ENCODE measurements around the gene SRSF7.

DNA sequence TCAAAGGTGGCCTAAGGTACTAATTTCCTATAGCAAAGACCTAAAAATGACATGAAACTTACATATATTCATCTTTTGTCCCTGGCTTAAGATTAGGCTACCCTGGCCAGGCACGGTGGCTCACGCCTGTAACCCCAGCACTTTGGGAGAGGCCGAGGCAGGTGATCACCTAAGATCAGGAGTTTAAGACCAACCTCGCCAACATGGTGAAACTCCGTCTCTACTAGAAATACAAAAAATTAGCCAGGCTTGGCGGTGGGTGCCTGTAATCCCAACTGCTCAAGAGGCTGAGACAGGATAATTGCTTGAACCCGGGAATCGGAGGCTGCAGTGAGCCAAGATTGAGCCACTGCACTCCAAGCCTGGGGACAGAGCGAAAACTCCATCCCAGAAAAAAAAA lies 5.9 kb downstream of the SRSF7 start:
- TF ChIP-seq, protein P1, sequence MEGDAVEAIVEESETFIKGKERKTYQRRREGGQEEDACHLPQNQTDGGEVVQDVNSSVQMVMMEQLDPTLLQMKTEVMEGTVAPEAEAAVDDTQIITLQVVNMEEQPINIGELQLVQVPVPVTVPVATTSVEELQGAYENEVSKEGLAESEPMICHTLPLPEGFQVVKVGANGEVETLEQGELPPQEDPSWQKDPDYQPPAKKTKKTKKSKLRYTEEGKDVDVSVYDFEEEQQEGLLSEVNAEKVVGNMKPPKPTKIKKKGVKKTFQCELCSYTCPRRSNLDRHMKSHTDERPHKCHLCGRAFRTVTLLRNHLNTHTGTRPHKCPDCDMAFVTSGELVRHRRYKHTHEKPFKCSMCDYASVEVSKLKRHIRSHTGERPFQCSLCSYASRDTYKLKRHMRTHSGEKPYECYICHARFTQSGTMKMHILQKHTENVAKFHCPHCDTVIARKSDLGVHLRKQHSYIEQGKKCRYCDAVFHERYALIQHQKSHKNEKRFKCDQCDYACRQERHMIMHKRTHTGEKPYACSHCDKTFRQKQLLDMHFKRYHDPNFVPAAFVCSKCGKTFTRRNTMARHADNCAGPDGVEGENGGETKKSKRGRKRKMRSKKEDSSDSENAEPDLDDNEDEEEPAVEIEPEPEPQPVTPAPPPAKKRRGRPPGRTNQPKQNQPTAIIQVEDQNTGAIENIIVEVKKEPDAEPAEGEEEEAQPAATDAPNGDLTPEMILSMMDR (IDR thresholded peaks at IDR 0.05; ENCODE audit: low read depth, low read length): no peak
- TF ChIP-seq MYC (IDR thresholded peaks at IDR 0.05; ENCODE audit: low read depth, low read length): no peak
- no peak for TF ChIP-seq POLR2A (IDR thresholded peaks at IDR 0.05; ENCODE audit: extremely low read depth, insufficient read length)
- TF ChIP-seq, protein P2, sequence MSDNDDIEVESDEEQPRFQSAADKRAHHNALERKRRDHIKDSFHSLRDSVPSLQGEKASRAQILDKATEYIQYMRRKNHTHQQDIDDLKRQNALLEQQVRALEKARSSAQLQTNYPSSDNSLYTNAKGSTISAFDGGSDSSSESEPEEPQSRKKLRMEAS (IDR thresholded peaks at IDR 0.05; ENCODE audit: low read depth, low read length): no peak
